GM20000 (cell line): ENCODE measurements around the gene NAGPA.

Source experiments
- DNase-seq: peaks from one replicate; pipeline ENCODE4 v3.0.0; 2012; ENCODE audit warnings: low spot score
- TF ChIP-seq, protein P1 (sequence below): IDR thresholded peaks from 2 replicates; pipeline ENCODE4 v1.5.1; 2012; ENCODE audit warnings: mild to moderate bottlenecking, control low read depth; ENCODE audit errors: extremely low read depth, missing control alignments

The NAGPA gene

DNA sequence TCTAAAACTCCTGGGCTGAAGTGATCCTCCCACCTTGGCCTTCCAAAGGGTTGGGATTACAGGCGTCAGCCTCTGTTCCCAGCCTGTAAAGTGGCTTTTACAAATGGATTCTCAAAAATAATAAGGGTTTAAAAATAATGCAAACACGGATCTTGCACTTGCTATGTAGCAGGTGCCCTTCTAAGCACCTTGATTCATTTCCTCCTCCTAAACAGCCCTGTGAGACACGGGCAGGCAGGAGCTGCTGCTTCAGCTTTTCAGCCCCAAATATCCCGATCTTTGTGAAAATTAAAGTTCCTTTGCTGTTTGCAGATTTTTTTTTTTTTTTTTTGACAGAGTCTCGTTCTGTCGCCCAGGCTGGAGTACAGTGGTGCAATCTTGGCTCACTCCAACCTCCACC is 31.7 kb downstream of the NAGPA start:
- TF ChIP-seq, protein P1, sequence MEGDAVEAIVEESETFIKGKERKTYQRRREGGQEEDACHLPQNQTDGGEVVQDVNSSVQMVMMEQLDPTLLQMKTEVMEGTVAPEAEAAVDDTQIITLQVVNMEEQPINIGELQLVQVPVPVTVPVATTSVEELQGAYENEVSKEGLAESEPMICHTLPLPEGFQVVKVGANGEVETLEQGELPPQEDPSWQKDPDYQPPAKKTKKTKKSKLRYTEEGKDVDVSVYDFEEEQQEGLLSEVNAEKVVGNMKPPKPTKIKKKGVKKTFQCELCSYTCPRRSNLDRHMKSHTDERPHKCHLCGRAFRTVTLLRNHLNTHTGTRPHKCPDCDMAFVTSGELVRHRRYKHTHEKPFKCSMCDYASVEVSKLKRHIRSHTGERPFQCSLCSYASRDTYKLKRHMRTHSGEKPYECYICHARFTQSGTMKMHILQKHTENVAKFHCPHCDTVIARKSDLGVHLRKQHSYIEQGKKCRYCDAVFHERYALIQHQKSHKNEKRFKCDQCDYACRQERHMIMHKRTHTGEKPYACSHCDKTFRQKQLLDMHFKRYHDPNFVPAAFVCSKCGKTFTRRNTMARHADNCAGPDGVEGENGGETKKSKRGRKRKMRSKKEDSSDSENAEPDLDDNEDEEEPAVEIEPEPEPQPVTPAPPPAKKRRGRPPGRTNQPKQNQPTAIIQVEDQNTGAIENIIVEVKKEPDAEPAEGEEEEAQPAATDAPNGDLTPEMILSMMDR, result no peak
- DNase-seq, result no peak

DNA sequence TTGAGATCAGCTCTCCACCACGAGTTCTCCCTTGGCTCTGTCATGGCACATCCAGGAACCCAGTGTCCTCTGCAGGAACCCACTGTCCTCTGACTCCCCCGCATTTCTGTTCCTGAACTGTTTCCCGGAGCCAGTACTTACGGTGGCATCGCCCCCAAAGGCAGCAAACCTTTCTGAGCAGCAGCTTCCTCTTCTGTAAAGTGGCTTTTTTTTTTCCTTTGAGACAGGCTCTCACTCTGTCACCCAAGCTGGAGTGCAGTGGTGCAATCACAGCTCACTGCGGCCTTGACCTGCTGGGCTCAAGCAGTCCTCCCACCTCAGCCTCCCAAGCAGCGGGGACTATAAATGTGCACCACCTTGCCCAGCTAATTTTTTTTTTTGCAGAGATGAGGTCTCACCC is 32.2 kb downstream of the NAGPA start:
- TF ChIP-seq, protein P1, result no peak
- DNase-seq, result no peak

DNA sequence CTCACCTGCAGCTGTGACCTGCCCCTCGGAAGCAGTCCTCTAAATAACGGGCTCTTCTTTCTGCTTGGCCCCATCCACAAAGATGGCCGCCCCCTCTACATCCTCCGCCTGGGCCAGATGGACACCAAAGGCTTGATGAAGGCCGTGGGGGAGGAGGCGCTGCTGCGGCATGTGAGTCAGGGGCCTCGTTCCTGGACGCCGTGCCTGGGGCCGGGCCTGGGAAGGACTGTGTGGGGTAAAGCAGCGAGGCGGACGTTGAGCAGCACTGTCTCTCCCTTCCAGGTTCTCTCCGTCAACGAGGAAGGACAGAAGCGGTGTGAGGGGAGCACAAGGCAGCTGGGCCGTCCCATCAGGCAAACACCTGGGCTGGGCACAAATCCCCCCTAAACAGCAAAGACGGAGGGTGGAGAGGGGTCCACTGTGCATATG is 33.1 kb downstream of the NAGPA start:
- TF ChIP-seq, protein P1, result no peak
- DNase-seq, result no peak

DNA sequence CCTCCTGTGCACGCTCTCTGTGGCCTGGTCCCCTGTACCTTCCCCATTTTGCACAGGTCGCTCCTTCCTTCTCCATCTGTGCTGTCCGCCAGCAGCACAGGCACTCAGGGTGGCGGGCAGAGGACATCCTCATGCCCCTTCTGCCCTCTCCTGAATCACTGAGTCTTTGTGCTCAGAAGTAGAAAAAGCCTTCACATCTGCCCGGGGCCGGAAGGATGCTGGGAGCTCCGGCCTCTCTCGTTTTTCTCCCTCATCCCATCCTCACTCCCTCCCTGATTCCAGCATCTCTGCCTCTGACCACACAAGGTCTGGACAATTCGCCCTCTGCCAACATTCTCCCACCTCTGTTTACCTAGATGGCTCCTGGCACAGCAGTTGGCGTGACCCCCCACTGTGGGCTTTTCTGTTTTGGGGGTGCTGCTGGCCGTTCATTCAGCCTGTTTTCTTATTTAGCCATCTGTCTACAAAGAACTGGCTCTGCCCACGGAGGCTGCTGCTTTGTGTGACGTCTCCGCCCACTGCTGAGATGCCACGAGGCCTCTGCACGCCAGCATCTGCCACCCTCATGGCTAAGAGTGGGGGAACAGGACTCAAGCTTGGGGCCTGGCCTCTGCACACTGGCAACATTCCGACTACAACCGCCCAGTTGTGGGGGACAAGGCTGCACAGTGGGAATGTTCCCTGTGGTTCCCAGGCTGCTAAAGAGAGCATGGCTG is 38.9 kb downstream of the NAGPA start:
- TF ChIP-seq, protein P1, result no peak
- DNase-seq, result no peak

DNA sequence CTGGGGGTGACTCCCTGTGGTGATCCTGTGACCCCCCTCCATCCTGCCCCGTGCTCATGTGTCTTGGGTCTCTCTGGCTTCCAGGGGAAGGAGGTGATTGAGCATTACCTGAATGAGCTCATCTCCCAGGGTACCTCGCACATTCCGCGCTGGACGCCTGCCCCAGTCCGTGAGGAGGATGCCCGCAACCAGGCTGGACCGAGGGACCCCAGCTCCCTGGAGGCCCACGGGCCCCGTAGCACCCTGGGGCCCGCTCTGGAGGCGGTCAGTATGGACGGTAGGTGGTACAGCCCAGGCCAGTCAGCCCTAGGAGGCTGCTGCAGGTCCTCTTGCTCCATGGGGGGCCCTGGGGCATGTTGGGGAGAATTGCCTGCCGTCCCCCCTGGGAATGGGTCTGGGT is 42.0 kb downstream of the NAGPA start:
- no peak for DNase-seq
- TF ChIP-seq, protein P1, result no peak

DNA sequence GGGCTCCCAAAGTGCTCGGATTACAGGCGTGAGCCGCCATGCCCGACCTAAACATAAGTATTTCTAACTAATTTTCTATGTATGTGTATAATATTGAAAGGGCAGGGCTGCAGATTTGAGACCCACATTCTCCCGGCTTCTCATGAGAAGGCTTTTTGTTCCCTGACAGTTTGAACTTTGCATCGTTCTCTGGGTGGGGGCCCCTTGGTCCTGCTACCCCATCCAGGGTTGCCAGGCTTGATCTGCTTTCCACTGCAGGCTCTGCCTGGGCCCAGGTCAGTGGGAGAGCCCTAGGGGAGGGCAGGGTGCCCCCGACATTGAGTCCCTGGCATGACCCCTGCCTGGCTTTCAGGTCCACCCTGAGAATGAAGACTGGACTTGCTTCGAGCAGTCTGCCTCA is 43.3 kb downstream of the NAGPA start:
- TF ChIP-seq, protein P1, result no peak
- no peak for DNase-seq

DNA sequence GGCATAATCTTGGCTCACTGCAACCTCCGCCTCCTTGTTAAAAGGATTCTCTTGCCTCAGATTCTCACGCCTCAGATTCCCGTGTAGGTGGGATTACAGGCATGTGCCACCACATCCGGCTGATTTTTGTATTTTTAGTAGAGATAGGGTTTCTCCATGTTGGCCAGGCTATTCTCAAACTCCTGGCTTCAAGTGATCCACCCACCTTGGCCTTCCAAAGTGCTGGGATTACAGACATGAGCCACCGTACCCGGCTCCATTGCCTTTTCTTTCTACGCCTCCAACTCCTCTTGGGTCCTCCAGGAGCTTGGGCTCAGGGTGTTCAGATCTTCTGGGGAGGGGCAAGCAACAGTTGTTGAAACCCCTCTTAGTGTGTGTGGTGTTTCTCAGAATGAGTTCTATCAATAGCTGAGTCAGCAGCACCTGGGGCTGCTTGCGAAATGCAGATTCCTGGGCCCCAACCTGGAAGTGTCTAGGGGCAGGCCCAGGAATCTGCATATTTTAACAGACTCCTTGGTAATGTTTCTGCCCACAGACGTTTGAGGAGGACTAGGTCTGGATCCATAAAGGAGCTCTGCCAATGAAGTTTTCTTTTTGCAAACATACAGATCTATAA is 44.2 kb downstream of the NAGPA start:
- DNase-seq, result no peak
- TF ChIP-seq, protein P1, result no peak
